Mesendoderm (in vitro differentiated cells): ENCODE measurements around the gene MTMR1.

Source experiments
- DNase-seq: peaks from one replicate; pipeline ENCODE4 v3.0.0; 2013
- H2AK5ac ChIP-seq: 2 replicates; pipeline ENCODE4 v1.6.1; 2013; ENCODE audit warnings: low read length, inconsistent platforms
- H2BK120ac ChIP-seq: 2 replicates; pipeline ENCODE4 v1.6.1; 2013; ENCODE audit warnings: low read depth, mild to moderate bottlenecking, low read length, moderate library complexity, mixed read lengths
- H2BK15ac ChIP-seq: replicated peaks from 2 replicates; pipeline ENCODE4 v1.6.1; 2013; ENCODE audit warnings: low read depth, mild to moderate bottlenecking, moderate library complexity
- H2BK5ac ChIP-seq: 2 replicates; pipeline ENCODE4 v1.6.1; 2013; ENCODE audit warnings: low read length, inconsistent platforms
- H3K18ac ChIP-seq: 2 replicates; pipeline ENCODE4 v1.6.1; 2013; ENCODE audit warnings: mild to moderate bottlenecking, low read length, mixed read lengths
- H3K23ac ChIP-seq: one replicate; pipeline ENCODE4 v1.6.1; 2013; ENCODE audit warnings: low read length
- H3K27ac ChIP-seq: 2 replicates; pipeline ENCODE4 v1.5.1; 2013; ENCODE audit warnings: low read depth, mild to moderate bottlenecking, inconsistent platforms, low read length, moderate library complexity
- H3K27me3 ChIP-seq: 2 replicates; pipeline ENCODE4 v1.6.1; 2013; ENCODE audit warnings: low read length, control low read depth, mild to moderate bottlenecking, inconsistent platforms; ENCODE audit not compliant: insufficient read depth, poor library complexity
- H3K36me3 ChIP-seq: 2 replicates; pipeline ENCODE4 v1.6.1; 2013; ENCODE audit warnings: low read length, inconsistent platforms; ENCODE audit not compliant: control insufficient read depth, insufficient read depth
- H3K4ac ChIP-seq: one replicate; pipeline ENCODE4 v1.6.1; 2013; ENCODE audit warnings: low read depth, mild to moderate bottlenecking, low read length, moderate library complexity
- H3K4me1 ChIP-seq: 2 replicates; pipeline ENCODE4 v1.6.1; 2013; ENCODE audit warnings: low read depth, low read length, inconsistent platforms; ENCODE audit not compliant: control insufficient read depth
- H3K4me2 ChIP-seq: 2 replicates; pipeline ENCODE4 v1.6.1; 2013; ENCODE audit warnings: low read length
- H3K4me3 ChIP-seq: 2 replicates; pipeline ENCODE4 v1.5.1; 2013; ENCODE audit warnings: mild to moderate bottlenecking, low read length
- H3K56ac ChIP-seq: one replicate; pipeline ENCODE4 v1.6.1; 2013; ENCODE audit warnings: low read length
- H3K79me1 ChIP-seq: 2 replicates; pipeline ENCODE4 v1.6.1; 2013; ENCODE audit warnings: low read length, inconsistent platforms
- H3K79me2 ChIP-seq: 2 replicates; pipeline ENCODE4 v1.6.1; 2013; ENCODE audit warnings: mild to moderate bottlenecking, low read length; ENCODE audit not compliant: control insufficient read depth, insufficient read depth
- H3K9ac ChIP-seq: 2 replicates; pipeline ENCODE4 v1.6.1; 2013; ENCODE audit warnings: low read length, inconsistent platforms
- H4K5ac ChIP-seq: one replicate; pipeline ENCODE4 v1.6.1; 2013; ENCODE audit warnings: low read length
- H4K8ac ChIP-seq: one replicate; pipeline ENCODE4 v1.6.1; 2013; ENCODE audit warnings: low read depth, mild to moderate bottlenecking, control low read depth, low read length, moderate library complexity
- WGBS: extraction: QIAGEN DNeasy Blood & Tissue Kit; methylation state at CpG from one replicate; pipeline ENCODE4 v1.1.7; 2013; ENCODE audit warnings: low lambda C conversion rate, missing lambda C conversion rate; ENCODE audit not compliant: insufficient coverage; ENCODE audit errors: extremely low coverage; 5-methylcytosine and 5-hydroxymethylcytosine counted together

Gene MTMR1

DNA sequence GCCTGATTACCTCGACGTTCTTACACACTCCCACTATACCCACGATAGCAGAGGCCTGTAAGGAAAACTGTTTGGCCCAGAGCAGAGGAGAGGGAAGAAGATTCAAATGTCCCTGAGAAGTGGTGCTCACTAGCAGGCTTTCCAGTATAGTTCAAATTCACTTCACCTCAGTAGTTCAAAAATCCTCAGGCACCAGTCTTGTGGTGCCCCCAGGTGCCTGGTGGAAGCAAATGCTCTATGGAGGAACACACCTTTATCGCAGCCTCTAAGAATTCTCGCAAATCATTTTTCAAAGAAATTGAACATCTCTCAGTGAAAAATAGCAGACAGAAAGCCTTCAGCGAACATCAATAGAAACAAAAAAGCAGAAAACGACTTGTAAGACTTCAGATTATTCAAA is 12.2 kb upstream of the MTMR1 start:
- H3K18ac ChIP-seq = no peak overlapping the region
- no peak overlapping the region for H3K4ac ChIP-seq
- no peaks in the 10 kb centered on the region for H3K27me3 ChIP-seq
- H3K9ac ChIP-seq = no peak overlapping the region
- peak; percentile 45 for DNase-seq
- H3K23ac ChIP-seq = no peak overlapping the region
- H3K79me2 ChIP-seq = no peaks in the 10 kb centered on the region
- H4K5ac ChIP-seq = no peak overlapping the region
- H3K27ac ChIP-seq = no peak overlapping the region
- no peaks in the 10 kb centered on the region for H3K4me1 ChIP-seq
- WGBS = no CpG with 5 or more reads among the region's 7 CpGs
- H3K79me1 ChIP-seq = no peaks in the 10 kb centered on the region
- no peak overlapping the region for H3K4me3 ChIP-seq
- H2AK5ac ChIP-seq = no peak overlapping the region
- H2BK5ac ChIP-seq = no peak overlapping the region
- no peak overlapping the region for H2BK120ac ChIP-seq
- H2BK15ac ChIP-seq = no peak overlapping the region
- H4K8ac ChIP-seq = no peak overlapping the region
- H3K36me3 ChIP-seq = no peaks in the 10 kb centered on the region
- no peak overlapping the region for H3K56ac ChIP-seq
- H3K4me2 ChIP-seq = no peak overlapping the region

DNA sequence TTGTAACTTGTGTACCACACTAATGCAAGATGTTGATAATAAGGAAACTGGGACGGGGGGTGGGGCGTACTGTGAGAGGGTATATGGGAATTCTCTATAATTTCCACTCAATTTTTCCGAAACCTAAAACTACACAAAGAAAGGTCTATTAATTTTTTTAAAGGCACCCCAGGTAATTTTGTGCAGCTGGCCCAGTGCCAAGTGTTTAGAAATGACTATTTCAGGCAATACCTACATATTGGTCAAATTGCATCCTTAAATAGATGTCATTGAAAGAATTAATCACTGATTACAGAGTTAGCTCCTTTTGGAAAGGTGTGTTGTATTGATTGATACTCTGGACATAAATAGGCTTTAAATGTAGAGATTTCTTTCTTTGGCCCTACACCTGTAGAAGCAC is 10.1 kb upstream of the MTMR1 start:
- H3K27me3 ChIP-seq = no peaks in the 10 kb centered on the region
- H2AK5ac ChIP-seq = no peak overlapping the region
- no peak overlapping the region for H3K23ac ChIP-seq
- no peak overlapping the region for H3K27ac ChIP-seq
- WGBS = no CpG with 5 or more reads among the region's 3 CpGs
- no peak overlapping the region for H3K18ac ChIP-seq
- H2BK120ac ChIP-seq = no peak overlapping the region
- no peaks in the 10 kb centered on the region for H3K4me1 ChIP-seq
- no peaks in the 10 kb centered on the region for H3K79me2 ChIP-seq
- no peak overlapping the region for H3K9ac ChIP-seq
- no peak overlapping the region for H2BK15ac ChIP-seq
- no peaks in the 10 kb centered on the region for H3K79me1 ChIP-seq
- no peak overlapping the region for H4K8ac ChIP-seq
- H3K36me3 ChIP-seq = no peaks in the 10 kb centered on the region
- no peak overlapping the region for H4K5ac ChIP-seq
- no peak overlapping the region for H3K4me2 ChIP-seq
- DNase-seq = no peak
- no peak overlapping the region for H3K4me3 ChIP-seq
- H3K4ac ChIP-seq = no peak overlapping the region
- no peak overlapping the region for H2BK5ac ChIP-seq
- no peak overlapping the region for H3K56ac ChIP-seq

GRCh38 chrX:150683536-150684146 is 9.6 kb upstream of the MTMR1 start:
- no peaks in the 10 kb centered on the region for H3K36me3 ChIP-seq
- no peak overlapping the region for H3K4me2 ChIP-seq
- DNase-seq = peak; percentile 63
- no peak overlapping the region for H3K9ac ChIP-seq
- no peak overlapping the region for H3K4ac ChIP-seq
- no peak overlapping the region for H3K56ac ChIP-seq
- no peak overlapping the region for H3K18ac ChIP-seq
- H2BK5ac ChIP-seq = no peak overlapping the region
- H3K27me3 ChIP-seq = no peaks in the 10 kb centered on the region
- no CpG with 5 or more reads among the region's 7 CpGs for WGBS
- no peak overlapping the region for H2BK120ac ChIP-seq
- no peaks in the 10 kb centered on the region for H3K79me1 ChIP-seq
- H4K5ac ChIP-seq = no peak overlapping the region
- H2AK5ac ChIP-seq = no peak overlapping the region
- no peak overlapping the region for H3K23ac ChIP-seq
- H4K8ac ChIP-seq = no peak overlapping the region
- no peak overlapping the region for H2BK15ac ChIP-seq
- H3K4me3 ChIP-seq = no peak overlapping the region
- H3K27ac ChIP-seq = no peak overlapping the region
- H3K79me2 ChIP-seq = no peaks in the 10 kb centered on the region
- H3K4me1 ChIP-seq = no peaks in the 10 kb centered on the region

DNA sequence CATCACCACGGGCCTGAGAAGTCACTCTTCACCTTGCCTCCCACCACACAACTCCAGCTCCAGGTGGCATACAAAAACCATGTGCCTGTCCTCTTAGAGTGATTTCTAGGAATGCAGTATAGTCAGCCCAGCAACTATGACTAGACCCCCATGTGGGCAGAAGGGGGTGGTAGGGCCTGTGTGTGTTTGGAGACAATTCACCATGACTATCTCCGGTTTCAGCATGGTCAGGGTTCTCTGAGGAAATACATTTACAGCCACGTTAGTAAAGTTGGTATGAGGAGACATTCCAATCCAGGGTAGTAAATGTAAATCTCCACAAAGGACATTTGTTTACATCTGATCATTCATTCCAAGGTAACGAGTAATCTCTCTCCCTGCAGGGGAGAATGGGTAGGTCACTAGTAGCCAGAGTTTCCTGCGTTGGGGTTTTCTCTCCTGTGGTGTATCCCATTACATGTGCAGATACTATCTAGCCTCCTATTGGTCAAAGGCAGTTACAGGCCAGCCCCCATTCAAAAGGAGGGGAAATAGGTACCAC is 4.2 kb upstream of the MTMR1 start:
- DNase-seq = peak; percentile 96
- H3K9ac ChIP-seq = no peak overlapping the region
- no peaks in the 10 kb centered on the region for H3K36me3 ChIP-seq
- no CpG with 5 or more reads among the region's 5 CpGs for WGBS
- no peaks in the 10 kb centered on the region for H3K79me1 ChIP-seq
- no peak overlapping the region for H3K18ac ChIP-seq
- no peaks in the 10 kb centered on the region for H3K4me1 ChIP-seq
- no peak overlapping the region for H3K4ac ChIP-seq
- H2BK5ac ChIP-seq = no peak overlapping the region
- H2AK5ac ChIP-seq = no peak overlapping the region
- H3K27me3 ChIP-seq = no peaks in the 10 kb centered on the region
- no peak overlapping the region for H2BK120ac ChIP-seq
- H4K8ac ChIP-seq = no peak overlapping the region
- H2BK15ac ChIP-seq = no peak overlapping the region
- H3K4me2 ChIP-seq = no peak overlapping the region
- H3K56ac ChIP-seq = no peak overlapping the region
- no peak overlapping the region for H3K27ac ChIP-seq
- no peak overlapping the region for H3K23ac ChIP-seq
- H3K79me2 ChIP-seq = no peaks in the 10 kb centered on the region
- H3K4me3 ChIP-seq = no peak overlapping the region
- no peak overlapping the region for H4K5ac ChIP-seq

DNA sequence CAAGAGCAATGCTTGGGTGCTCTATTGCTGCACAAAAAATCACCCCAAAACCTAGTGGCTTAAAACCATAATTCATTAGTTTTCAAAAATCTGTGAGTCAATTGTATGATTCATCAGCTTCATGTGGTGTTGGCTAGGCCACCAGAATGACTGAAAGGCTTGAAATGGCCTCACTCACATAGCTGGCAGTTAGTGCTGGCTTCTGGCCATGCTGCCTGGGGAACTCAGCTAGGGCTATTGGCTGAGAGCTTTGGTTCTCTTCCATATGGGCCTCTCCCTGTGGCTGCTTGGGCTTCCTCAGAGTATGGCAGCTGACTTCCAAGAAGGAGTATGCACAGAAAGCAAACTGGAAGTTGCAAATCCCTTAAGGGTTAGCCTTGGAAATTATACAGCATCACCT is 3.1 kb upstream of the MTMR1 start:
- Histone ChIP-seq H2BK5ac (no peak overlapping the region), H2AK5ac (no peak overlapping the region), H3K79me1 (no peaks in the 10 kb centered on the region), H3K56ac (no peak overlapping the region), H3K79me2 (no peaks in the 10 kb centered on the region), H3K4me3 (no peak overlapping the region), H3K9ac (no peak overlapping the region), H3K23ac (no peak overlapping the region), H2BK15ac (no peak overlapping the region), H2BK120ac (no peak overlapping the region), H4K8ac (no peak overlapping the region), H3K4me2 (no peak overlapping the region), H3K4ac (no peak overlapping the region), H3K27me3 (no peaks in the 10 kb centered on the region), H4K5ac (no peak overlapping the region), H3K4me1 (no peaks in the 10 kb centered on the region), H3K18ac (no peak overlapping the region), H3K36me3 (no peaks in the 10 kb centered on the region), H3K27ac (no peak overlapping the region)
- DNase-seq = no peak

- Histone ChIP-seq H3K4me1 (no peaks in the 10 kb centered on the region), H3K18ac (no peak overlapping the region), H4K5ac (no peak overlapping the region), H3K56ac (peak overlapping the region; percentile 73), H3K27me3 (no peaks in the 10 kb centered on the region), H3K36me3 (no peaks in the 10 kb centered on the region), H2BK120ac (no peak overlapping the region), H2BK15ac (no peak overlapping the region), H3K4ac (no peak overlapping the region), H3K4me2 (no peak overlapping the region), H3K79me2 (no peaks in the 10 kb centered on the region), H4K8ac (no peak overlapping the region), H3K23ac (no peak overlapping the region), H2BK5ac (no peak overlapping the region), H2AK5ac (no peak overlapping the region), H3K79me1 (no peaks in the 10 kb centered on the region), H3K27ac (no peak overlapping the region), H3K9ac (peak overlapping the region; percentile 75), H3K4me3 (no peak overlapping the region)
- no peak for DNase-seq
- no CpG with 5 or more reads among the region's 5 CpGs for WGBS
Observed at GRCh38 chrX:150692296-150692695, 900 bp upstream of the MTMR1 start.
